ENCODE data around the gene RBM10. TPM values are rescaled to one million over a fixed set of nuclear protein-coding genes. Genes with fewer than 3 reads are reported as not detected.

The RBM10 gene
- total RNA-seq, 1 donor from 2014 or later = 74.6 TPM

DNA sequence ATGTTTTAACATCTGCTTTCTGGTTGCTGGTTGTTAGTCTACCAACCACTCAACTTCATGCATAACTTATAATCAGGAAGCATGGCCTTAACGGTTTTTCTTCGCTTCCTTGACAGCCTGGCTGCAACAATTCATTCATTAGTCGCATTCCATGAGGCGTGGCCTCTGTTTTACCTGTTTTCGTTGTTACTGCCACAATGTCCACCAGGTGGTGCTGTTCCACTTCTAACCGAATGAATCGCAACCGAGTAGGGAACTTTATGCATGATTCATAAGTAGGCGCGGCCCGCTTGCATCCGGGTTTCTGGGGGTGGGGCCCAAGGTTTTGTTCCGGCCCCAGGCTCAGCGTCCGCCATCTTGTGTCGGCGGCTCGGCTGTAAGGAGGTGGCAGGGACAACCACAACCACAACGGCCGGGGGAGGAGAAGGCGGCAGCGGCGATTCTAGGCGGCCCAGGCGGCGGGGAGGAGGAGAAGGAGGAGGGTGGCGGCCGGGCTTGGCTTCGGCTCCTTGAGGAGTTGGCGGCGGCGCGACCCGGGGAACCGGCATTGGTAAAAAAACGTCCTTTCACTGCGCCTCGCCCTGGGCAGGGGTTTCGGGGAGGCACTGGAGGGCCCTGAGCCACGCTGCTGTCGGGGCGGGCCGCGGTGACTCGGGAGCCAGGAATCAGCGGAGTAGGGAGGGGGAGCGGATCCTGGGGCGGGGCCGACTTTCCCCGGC is 48.6 kb downstream of the RBM10 start, which contains the start of gene UBA1:
Gene UBA1 (plus strand): TSS at position 355 of the 719 bp plus-strand sequence. CDS start 4,974 bp downstream, outside the sequence.
- peak within 1 kb of the TSS; percentile 96 for H3K27ac Mint-ChIP-seq (ENCODE audit: unreplicated experiment)
- no peaks in the 10 kb centered on the region for H3K36me3 Mint-ChIP-seq (ENCODE audit: unreplicated experiment)
- TF ChIP-seq CTCF (IDR thresholded peaks at IDR 0.05; ENCODE audit: partially characterized antibody, unreplicated experiment) = peak; percentile 80
- H3K4me1 Mint-ChIP-seq (ENCODE audit: low read depth, unreplicated experiment) = peaks cover 16% of the 10 kb centered on the region
- H3K27me3 Mint-ChIP-seq (ENCODE audit: unreplicated experiment) = peaks cover 3% of the 10 kb centered on the region
- H3K4me3 Mint-ChIP-seq (ENCODE audit: unreplicated experiment) = peak within 1 kb of the TSS; percentile 96
- H3K9me3 Mint-ChIP-seq (ENCODE audit: unreplicated experiment) = peaks cover 8% of the 10 kb centered on the region
- DNase-seq = peak; percentile 87

DNA sequence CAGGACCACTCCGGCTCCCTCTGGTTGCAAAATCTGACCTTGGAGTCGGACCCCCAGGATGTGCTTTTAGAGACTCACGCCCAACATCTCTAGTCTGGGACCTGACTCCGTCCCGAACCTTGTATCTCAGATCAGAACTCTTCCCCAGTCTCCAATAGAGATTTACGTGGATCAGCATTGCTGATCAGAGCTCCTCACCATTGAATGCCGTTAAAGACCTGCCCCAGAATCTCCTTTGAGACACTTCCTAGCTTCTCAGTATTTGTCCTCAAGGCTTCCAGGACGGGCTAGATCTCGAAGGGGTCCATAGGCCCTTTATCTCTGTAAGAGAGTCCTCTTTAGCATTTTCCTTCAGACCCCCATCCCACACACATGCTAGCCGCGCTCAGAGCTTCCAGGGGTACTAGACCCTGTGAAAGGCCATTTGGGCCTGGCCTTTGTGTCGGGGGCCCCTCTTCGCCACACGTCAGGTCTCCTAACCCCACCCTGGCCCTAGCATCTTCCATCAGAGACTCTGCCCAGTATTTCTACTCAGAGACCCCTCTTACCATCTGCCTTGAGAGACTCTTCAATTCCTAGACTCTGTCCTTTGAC is 49.3 kb downstream of the RBM10 start:
- peaks cover 16% of the 10 kb centered on the region for H3K4me1 Mint-ChIP-seq (ENCODE audit: low read depth, unreplicated experiment)
- H3K4me3 Mint-ChIP-seq (ENCODE audit: unreplicated experiment) = peak overlapping the region; percentile 96
- H3K9me3 Mint-ChIP-seq (ENCODE audit: unreplicated experiment) = peaks cover 8% of the 10 kb centered on the region
- DNase-seq = no peak
- peaks cover 3% of the 10 kb centered on the region for H3K27me3 Mint-ChIP-seq (ENCODE audit: unreplicated experiment)
- no peaks in the 10 kb centered on the region for H3K36me3 Mint-ChIP-seq (ENCODE audit: unreplicated experiment)
- no peak for TF ChIP-seq CTCF (IDR thresholded peaks at IDR 0.05; ENCODE audit: partially characterized antibody, unreplicated experiment)
- H3K27ac Mint-ChIP-seq (ENCODE audit: unreplicated experiment) = peak overlapping the region; percentile 96

DNA sequence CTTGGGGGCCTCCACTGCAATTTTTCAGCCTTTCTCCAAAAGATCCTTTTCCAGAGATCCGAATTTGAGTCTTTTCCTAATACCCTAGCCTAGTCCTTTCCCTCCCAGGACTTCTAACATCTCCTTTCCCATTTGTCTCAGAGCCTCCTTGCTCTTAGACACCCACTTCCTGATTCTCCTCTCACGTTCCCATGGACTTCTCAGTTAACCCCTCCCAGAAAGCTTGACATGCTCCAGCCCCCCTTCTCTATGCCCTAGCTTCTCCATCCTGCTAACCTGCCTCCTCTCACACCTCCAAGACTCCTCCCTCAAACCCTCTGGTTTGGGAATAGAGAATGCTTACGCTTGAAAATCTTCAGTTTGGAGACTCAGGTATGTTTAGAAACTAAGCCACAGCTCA is 51.1 kb downstream of the RBM10 start:
- H3K4me3 Mint-ChIP-seq (ENCODE audit: unreplicated experiment) = peak overlapping the region; percentile 96
- peaks cover 3% of the 10 kb centered on the region for H3K27me3 Mint-ChIP-seq (ENCODE audit: unreplicated experiment)
- peak overlapping the region; percentile 96 for H3K27ac Mint-ChIP-seq (ENCODE audit: unreplicated experiment)
- TF ChIP-seq CTCF (IDR thresholded peaks at IDR 0.05; ENCODE audit: partially characterized antibody, unreplicated experiment) = no peak
- peaks cover 8% of the 10 kb centered on the region for H3K9me3 Mint-ChIP-seq (ENCODE audit: unreplicated experiment)
- H3K36me3 Mint-ChIP-seq (ENCODE audit: unreplicated experiment) = no peaks in the 10 kb centered on the region
- no peak for DNase-seq
- peaks cover 16% of the 10 kb centered on the region for H3K4me1 Mint-ChIP-seq (ENCODE audit: low read depth, unreplicated experiment)

- peak overlapping the region; percentile 96 for H3K4me3 Mint-ChIP-seq (ENCODE audit: unreplicated experiment)
- H3K27ac Mint-ChIP-seq (ENCODE audit: unreplicated experiment) = no peak overlapping the region
- DNase-seq = no peak
- peaks cover 3% of the 10 kb centered on the region for H3K27me3 Mint-ChIP-seq (ENCODE audit: unreplicated experiment)
- H3K36me3 Mint-ChIP-seq (ENCODE audit: unreplicated experiment) = no peaks in the 10 kb centered on the region
- H3K4me1 Mint-ChIP-seq (ENCODE audit: low read depth, unreplicated experiment) = peaks cover 16% of the 10 kb centered on the region
- H3K9me3 Mint-ChIP-seq (ENCODE audit: unreplicated experiment) = peaks cover 12% of the 10 kb centered on the region
- TF ChIP-seq CTCF (IDR thresholded peaks at IDR 0.05; ENCODE audit: partially characterized antibody, unreplicated experiment) = no peak
Measured at GRCh38 chrX:47197526-47197925, 52.5 kb downstream of the RBM10 start.

Measured in glutamatergic neuron (in vitro differentiated cells).